Fibroblast of peridontal ligament (primary cell): ENCODE data around the gene SLC26A11.
"Not testable (repeated sequence)": the region's sequence is repeated elsewhere in the genome, so short reads cannot be mapped to it uniquely, and the experiment has no call there.

Experiments
- DNase-seq: peaks from one replicate; pipeline ENCODE4 v3.0.0-alpha.2; 2010; ENCODE audit errors: extremely low read depth

SLC26A11 gene

GRCh38 chr17:80261159-80261894 lies 41.1 kb downstream of the SLC26A11 start:
- peak; percentile 45 for DNase-seq

- no peak for DNase-seq
Observed at GRCh38 chr17:80261895-80262279, 41.7 kb downstream of the SLC26A11 start.

DNA sequence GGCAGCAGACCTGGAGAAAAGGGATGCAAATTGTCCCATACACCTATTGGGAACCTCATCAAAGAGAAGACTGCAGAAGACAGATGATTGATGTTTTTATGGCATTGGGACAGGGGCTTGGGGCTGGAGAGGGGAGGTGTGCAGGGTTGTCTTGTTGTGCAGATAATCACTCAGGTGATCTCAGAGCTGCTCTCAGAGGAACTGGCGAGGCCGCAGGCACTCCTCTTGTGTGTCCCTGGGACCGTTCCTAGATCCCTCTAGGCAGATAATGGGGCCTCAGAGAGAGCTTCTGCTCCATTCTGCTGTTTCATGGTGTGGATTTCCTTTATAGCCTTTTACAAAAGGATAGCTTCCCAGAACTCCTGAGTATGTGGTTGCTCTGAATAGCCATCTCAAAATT lies 42.1 kb downstream of the SLC26A11 start:
- no peak for DNase-seq

DNA sequence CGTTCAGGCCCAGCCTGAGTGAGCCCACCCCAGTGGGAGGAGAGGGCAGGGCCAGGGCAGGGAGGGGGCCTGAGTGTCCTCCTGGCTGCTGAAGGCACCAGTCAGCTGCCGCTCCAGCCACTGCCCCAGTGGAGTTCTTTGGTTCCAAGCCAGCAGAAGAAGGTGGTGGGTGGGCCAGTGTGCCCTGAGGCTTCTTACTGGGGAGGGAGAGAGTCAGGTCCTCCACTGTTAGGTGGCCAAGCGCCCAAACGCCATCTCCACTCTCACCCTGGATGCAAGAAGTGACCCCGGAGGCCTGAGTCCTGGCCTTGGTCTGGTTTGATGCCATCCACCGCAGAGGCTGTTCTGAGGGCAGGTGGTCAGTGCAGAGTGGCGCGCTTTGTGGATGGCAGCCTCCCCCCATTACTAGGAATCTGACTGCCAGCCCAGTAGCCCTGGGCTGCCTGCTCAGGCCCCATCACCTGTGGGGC lies 42.6 kb downstream of the SLC26A11 start:
- no peak for DNase-seq

DNA sequence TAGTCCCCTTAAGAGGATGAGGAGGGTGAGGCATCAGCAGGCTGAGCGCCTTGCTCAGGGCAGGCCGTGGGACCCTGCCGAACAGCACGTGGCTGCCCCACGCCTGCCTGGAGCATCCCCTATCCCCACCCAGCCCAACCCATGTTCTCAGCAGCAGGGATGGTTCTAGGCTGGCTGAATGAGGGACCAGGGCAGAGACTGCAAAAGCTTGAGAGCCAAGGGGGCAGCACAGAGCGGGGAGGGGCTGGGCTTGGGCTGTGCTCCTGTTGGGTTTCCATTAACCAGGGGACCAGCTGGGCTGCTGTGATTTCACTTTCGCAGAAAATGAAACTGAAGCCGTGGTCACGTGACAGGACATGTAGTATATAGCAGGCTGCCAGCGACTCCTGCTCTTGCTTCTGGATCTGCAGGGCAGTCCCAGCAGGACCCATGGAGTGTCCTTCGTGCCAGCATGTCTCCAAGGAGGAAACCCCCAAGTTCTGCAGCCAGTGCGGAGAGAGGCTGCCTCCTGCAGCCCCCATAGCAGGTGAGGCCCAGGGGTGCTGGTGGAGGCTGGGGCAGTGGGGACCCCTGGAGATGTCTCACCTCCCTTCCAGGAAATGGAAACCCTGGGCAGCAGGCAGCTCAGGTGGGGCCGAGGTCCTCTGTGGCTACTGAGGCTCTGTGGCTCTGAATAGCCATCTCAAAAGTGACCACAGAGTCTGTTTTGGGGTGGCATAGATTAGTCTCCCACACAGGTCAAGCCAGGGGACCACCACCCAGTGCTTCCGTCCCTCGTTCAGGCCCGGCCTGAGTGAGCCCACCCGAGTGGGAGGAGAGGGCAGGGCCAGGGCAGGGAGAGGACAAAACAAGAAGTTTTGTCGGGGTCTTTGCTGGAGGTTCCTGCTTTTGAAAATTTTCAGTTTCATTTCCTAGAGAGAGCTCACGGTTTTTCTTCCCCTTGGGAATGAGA lies 43.3 kb downstream of the SLC26A11 start:
- peak; percentile 95 for DNase-seq

GRCh38 chr17:80264205-80265075 lies 44.2 kb downstream of the SLC26A11 start:
- DNase-seq: no peak

- DNase-seq: no peak
Observed at GRCh38 chr17:80265205-80266068, 45.2 kb downstream of the SLC26A11 start.

GRCh38 chr17:80267391-80267790 lies 47.2 kb downstream of the SLC26A11 start:
- no peak for DNase-seq

DNA sequence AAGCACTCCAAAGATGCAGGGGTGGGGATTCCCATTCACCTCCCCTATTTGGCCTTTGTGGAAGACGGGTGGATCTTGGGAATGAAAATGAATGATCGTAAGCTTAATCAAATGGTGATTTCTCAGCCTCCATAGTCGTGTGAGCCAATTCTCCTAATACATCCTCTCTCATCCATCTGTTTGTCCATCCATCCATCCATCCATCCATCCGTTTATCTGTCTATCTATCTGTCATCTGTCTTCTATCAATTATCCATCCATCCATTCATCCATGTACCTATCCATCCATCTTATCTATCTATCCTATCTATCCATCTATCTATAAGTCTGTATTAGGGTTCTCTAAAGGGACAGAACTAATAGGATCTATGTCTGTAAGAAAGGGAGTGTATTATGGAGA lies 48.2 kb downstream of the SLC26A11 start:
- DNase-seq: no peak

GRCh38 chr17:80269405-80269807 lies 49.2 kb downstream of the SLC26A11 start:
- no peak for DNase-seq

GRCh38 chr17:80270104-80270503 lies 49.9 kb downstream of the SLC26A11 start:
- DNase-seq: no peak

- no peak for DNase-seq
Observed at GRCh38 chr17:80270836-80271235, 50.6 kb downstream of the SLC26A11 start.

DNA sequence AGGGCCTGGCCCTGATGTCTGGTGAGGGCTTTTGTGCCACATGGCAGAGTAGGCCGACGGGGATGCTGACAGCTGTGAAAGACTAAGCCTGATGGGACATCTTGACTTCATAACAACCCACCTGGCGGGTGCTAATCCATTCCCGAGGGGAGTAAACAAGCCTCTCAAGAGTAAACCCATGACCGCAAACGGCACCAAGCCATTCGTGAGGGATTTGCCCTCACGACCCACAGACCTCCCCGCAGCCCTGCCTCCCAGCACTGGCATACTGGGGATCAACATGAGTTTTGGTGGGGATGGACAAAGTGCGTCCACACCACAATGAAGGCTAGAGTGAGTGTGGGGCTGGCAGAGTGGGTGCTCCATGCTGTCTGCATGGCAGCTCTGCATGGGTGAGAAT lies 52.1 kb downstream of the SLC26A11 start:
- no peak for DNase-seq

DNA sequence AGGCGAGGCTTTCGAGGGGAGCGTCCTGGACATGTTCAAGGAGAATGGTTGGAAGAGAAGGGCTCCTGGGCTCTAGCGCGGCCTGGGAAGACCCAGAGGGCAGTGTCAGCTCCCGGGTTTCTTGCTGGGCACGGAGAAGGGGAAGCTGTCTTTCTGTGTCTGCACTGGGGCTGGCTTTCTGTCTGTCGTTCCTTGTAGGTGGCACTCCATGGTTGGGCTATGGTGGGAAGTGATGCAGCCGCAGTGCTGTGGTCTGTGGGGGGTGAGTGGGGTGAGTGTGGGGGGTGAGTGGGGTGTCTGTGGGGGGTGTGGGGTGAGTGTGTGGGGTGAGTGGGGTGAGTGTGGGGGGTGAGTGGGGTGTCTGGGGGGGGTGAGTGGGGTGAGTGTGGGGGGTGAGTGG lies 54.1 kb downstream of the SLC26A11 start:
- no peak for DNase-seq

DNA sequence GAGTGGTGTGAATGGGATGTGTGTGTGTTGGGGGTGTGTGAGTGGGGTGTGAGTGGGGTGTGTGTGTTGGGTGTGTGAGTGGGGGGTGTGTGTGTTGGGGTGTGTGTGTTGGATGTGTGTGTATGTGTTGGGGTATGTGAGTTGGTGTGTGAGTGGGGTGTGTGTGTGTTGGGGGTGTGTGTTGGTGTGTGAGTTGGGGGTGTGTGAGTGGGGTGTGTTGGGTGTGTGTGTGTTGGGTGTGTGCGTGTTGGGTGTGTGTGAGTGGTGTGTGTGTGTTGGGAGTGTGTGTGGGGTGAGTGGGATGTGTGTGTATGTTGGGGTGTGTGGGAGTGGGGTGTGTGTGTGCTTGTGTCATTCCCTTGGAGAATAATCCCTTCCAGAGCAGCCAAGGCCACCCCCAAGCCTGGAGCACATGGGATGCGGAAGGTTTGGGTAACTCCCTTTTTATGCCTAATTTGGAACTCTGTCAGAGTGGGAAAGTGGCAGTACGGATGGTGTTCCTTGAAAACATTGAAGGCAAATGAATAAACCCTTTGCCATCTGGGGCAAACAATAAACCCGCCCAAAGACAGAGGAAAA lies 54.7 kb downstream of the SLC26A11 start:
- no peak for DNase-seq

DNA sequence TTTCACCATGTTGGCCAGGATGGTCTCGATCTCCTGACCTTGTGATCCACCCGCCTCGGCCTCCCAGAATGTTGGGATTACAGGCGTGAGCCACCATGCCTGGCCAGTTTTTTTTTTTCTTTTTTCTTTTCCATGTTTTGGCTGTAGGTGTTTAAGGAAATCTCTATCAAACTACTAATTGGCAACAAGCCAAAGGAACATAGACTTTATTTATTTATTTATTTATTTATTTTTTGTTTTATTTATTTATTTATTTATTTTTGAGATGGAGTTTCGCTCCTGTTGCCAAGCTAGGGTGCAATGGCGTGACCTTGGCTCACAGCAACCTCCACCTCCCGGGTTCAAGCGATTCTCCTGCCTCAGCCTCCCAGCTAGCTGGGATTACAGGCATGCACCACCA lies 55.6 kb downstream of the SLC26A11 start:
- not testable (repeated sequence) for DNase-seq

GRCh38 chr17:80277751-80278671 lies 57.8 kb downstream of the SLC26A11 start:
- no peak for DNase-seq

DNA sequence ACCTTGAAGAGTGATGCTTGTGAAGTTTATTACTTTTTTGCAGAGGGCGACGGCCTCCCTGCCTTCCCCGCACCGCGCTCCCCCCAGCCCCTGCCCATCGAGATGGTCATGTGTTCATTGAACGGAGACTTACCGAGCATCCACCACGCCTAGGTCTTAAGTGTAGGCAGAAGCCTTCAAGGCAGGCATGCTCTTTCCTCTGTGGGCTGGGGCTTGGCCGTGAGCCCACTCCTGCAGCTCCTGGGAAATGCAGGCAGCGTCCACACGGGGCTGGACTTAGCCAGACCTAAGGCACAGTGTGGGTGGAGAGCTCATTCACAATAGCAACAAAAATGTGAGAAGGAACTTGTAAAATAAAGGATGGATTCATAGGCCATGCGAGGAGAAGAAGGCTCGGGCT lies 59.7 kb downstream of the SLC26A11 start:
- DNase-seq: peak; percentile 85

DNA sequence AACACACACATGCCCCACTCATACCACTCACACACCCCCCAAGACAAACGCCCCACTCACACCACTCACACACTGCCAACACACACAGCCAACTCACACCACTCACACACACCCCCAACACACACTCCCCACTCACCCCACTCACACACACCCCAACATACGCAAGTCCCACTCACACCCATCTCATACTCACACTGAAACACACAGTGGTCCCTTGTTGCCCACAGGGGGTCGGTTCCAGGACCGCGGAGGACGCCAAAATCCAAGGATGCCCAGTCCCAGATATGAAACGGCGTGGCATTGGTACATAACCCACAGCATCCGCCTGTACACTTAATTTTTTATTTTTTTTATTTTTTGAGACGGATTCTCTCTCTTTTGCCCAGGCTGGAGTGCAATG lies 61.3 kb downstream of the SLC26A11 start:
- DNase-seq: no peak
